IPS-20b (cell line): ENCODE measurements around the gene MYLK3.

ENCODE experiments used
- H3K27ac ChIP-seq: one replicate; pipeline ENCODE4 v1.5.1; 2013; ENCODE audit warnings: low read length
- H3K27me3 ChIP-seq: 2 replicates; pipeline ENCODE4 v1.6.1; 2013; ENCODE audit warnings: mild to moderate bottlenecking, low read length, inconsistent platforms; ENCODE audit not compliant: insufficient read depth
- H3K36me3 ChIP-seq: 2 replicates; pipeline ENCODE4 v1.6.1; 2013; ENCODE audit warnings: low read depth, mild to moderate bottlenecking, inconsistent platforms, low read length, moderate library complexity; ENCODE audit not compliant: insufficient read depth
- H3K4me1 ChIP-seq: 2 replicates; pipeline ENCODE4 v1.6.1; 2013; ENCODE audit warnings: mild to moderate bottlenecking, control low read depth, inconsistent platforms, low read length, moderate library complexity; ENCODE audit not compliant: insufficient read depth
- H3K4me3 ChIP-seq: 2 replicates; pipeline ENCODE4 v1.5.1; 2013; ENCODE audit warnings: mild to moderate bottlenecking, low read length, inconsistent platforms
- H3K9ac ChIP-seq: 2 replicates; pipeline ENCODE4 v1.6.1; 2013; ENCODE audit warnings: low read depth, mild to moderate bottlenecking, inconsistent platforms, low read length, moderate library complexity
- H3K9me3 ChIP-seq: 2 replicates; pipeline ENCODE4 v1.6.1; 2013; ENCODE audit warnings: mild to moderate bottlenecking, low read depth, low read length, inconsistent platforms; ENCODE audit not compliant: insufficient read depth

Gene MYLK3

DNA sequence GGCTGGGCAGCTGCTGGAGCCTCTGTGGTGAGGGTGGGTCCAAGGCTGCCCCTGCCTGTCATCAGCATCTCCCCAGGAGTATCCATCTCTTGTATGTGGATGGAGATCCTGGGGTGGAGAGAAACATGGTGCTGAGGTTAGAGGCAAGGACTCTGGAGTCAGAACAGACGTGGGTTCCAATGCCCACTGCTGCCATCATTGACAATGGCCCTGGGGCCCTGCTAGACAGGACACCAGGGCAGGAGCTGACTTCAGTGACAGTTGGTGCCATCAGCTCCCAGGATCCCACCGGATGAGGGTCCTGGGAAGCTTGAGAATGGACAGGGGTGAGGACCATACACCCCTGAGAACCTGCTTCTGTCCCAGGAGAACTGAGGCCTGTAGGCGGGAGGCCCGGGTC lies 15.6 kb downstream of the MYLK3 start:
- no peaks in the 10 kb centered on the region for H3K9me3 ChIP-seq
- H3K27ac ChIP-seq, result no peak overlapping the region
- H3K4me3 ChIP-seq, result no peak overlapping the region
- no peak overlapping the region for H3K9ac ChIP-seq
- no peaks in the 10 kb centered on the region for H3K4me1 ChIP-seq
- no peaks in the 10 kb centered on the region for H3K27me3 ChIP-seq
- H3K36me3 ChIP-seq, result no peaks in the 10 kb centered on the region

DNA sequence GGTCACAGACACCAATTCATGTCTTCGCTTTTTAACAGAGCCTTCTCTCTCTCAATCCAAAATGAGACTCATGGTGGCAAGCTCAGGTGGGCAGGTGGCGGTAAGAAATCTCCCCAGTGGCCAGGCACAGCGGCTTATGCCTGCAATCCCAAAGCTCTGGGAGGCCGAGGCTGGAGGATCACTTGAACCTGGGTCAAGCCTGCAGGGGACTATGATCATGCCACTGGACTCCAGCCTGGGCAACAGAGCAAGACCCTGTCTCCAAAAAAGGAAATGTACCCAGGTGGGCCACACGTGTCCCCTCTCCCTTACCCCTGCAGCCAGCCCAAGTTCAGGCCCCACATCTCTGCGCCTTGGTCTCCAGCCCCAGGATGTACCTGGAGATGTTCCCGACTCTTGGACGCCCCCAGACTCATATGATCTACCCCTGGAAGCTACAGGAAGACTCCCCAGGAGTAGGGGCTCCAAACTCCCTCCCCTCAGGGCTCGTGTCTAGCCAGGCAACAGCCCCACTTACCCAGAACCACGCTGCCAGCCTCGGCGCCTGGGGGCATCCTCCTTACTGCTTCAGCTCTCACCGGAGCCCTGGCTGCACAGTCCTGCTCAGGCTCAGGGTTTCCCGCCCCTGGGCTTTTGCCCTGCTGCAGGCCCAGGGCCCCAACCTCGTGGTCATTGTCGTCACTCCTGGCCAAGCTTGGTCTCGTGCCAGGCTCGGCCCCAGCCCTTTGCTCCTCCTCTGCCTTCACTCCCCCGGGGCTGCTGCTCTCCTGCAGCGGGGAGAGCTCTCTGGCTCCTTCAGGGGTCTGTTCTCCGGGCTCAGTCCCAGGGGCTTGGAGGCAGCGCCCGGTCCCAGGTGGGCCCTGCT lies 16.2 kb downstream of the MYLK3 start:
- no peak overlapping the region for H3K4me3 ChIP-seq
- no peaks in the 10 kb centered on the region for H3K27me3 ChIP-seq
- H3K4me1 ChIP-seq, result no peaks in the 10 kb centered on the region
- H3K36me3 ChIP-seq, result no peaks in the 10 kb centered on the region
- H3K9me3 ChIP-seq, result no peaks in the 10 kb centered on the region
- no peak overlapping the region for H3K27ac ChIP-seq
- H3K9ac ChIP-seq, result no peak overlapping the region

DNA sequence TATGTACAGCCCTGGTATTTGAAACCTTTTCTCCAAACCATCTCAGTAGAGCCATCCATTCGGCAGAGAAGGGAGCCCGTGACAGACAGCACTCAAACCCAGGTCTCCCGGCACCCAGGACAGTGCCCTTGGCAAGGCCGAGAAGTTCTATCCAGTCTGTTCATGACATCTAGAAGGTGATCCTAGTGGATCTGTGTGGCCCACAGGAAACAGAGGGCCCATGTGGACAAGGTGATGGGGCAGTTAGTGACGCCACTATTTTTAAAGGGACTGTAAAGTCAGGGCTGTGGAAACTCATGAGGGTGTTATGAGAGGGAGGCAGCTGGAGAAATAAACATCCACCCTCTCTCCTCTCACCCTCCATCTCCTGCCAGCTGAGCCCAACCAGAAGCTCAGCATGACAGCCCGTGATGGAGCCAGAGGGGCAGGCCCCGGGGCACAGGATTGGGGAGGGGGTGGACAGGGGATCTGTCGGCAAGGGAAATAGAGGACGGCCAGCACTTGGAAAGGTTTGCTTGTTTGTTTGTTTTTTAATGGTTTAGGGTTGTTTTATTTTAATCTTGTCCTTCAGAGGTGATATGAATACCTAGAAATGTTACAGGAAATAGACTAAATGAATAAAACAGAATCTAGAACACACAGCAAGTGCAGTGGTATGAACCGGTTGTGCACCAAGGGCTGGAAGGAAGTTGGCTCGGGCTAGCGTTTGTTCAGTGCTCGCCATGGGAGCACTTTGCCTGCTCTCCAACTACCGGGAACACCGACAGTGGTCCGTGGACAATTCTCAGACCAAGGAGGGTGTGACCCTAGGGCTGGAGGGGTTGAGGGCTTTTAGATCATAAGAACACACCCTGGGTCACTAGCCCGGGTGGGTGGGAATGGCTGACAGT lies 17.1 kb downstream of the MYLK3 start:
- no peaks in the 10 kb centered on the region for H3K36me3 ChIP-seq
- H3K9ac ChIP-seq, result no peak overlapping the region
- H3K4me1 ChIP-seq, result no peaks in the 10 kb centered on the region
- H3K4me3 ChIP-seq, result no peak overlapping the region
- no peak overlapping the region for H3K27ac ChIP-seq
- no peaks in the 10 kb centered on the region for H3K27me3 ChIP-seq
- H3K9me3 ChIP-seq, result no peaks in the 10 kb centered on the region

DNA sequence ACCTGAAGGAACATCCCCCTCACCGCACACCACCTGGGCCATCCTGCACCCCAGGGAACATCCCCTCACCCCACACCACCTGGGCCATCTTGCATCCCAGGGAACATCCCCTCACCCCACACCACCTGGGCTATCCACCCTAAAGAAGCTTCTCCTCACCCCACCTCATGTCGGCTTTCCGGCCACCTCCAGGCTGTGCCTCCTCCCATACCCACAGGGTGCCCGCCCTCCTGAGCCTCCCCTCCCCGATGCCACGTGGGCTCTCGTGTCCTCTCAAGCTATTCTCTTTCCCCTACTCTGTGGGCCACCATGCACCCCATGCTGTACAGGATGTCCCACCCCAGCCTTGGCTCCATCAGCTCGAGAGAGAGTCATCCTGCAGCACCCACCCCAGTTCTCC lies 18.0 kb downstream of the MYLK3 start:
- H3K4me1 ChIP-seq, result no peaks in the 10 kb centered on the region
- H3K36me3 ChIP-seq, result no peaks in the 10 kb centered on the region
- no peak overlapping the region for H3K4me3 ChIP-seq
- peaks cover 4% of the 10 kb centered on the region; the same call in 1 of the 2 replicates for H3K9me3 ChIP-seq
- no peak overlapping the region for H3K9ac ChIP-seq
- no peak overlapping the region for H3K27ac ChIP-seq
- H3K27me3 ChIP-seq, result no peaks in the 10 kb centered on the region

DNA sequence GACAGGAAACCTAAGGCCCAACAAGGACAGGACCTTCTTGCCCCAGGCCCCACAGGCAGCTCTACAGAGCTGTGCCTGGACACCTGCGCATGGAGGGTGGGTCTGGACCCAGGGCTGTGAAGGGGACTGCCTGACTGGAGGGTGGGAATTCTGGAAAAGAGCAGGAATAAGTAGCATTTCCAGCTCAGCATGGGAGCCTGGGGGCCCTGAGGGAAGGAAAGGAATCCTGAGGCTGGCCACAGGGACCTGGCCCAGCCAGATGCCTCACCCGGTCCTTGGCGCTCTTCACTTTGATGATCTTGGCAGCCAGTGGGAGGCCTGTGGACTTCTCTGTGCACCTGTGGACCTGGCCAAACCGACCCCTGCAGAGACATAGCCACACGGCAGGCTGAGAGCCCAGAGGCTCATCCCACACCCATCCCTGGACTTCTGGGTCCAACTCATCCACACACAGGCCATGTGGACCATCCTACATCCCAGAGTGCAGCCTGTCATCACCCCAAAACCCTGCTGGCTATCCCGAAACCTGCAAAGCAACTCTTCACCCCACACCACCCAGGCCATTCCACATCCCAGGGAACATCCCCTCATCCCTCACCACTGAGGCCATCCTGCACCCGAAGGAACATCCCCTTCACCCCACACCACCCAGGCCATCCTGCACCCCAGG lies 18.7 kb downstream of the MYLK3 start:
- Histone ChIP-seq H3K9me3 (peaks cover 8% of the 10 kb centered on the region; the same call in 1 of the 2 replicates), H3K27ac (no peak overlapping the region), H3K36me3 (no peaks in the 10 kb centered on the region), H3K9ac (no peak overlapping the region), H3K4me1 (no peaks in the 10 kb centered on the region), H3K4me3 (no peak overlapping the region), H3K27me3 (no peaks in the 10 kb centered on the region)

DNA sequence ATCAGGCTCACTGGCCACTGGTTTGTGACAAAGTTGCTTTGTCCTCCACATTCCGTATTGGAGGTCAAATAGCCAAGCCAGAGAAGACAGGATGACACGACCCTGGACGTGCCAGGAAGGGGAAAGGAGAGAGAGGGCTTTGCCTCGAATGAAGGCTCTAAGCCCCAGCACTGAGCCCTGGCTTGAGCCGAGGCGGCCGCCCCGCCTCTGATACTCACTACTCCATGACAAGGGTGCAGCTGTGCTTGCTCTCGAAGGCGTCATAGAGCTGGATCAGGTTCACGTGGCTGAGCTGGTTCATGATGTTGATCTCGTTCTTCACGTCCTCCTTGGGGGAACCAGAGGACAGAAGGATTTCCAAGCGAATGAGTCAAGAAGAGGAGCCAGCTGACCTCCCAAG lies 19.3 kb downstream of the MYLK3 start:
- Histone ChIP-seq H3K4me1 (no peaks in the 10 kb centered on the region), H3K9me3 (peaks cover 11% of the 10 kb centered on the region; the same call in 1 of the 2 replicates), H3K36me3 (no peaks in the 10 kb centered on the region), H3K9ac (no peak overlapping the region), H3K27me3 (no peaks in the 10 kb centered on the region), H3K4me3 (no peak overlapping the region), H3K27ac (no peak overlapping the region)

DNA sequence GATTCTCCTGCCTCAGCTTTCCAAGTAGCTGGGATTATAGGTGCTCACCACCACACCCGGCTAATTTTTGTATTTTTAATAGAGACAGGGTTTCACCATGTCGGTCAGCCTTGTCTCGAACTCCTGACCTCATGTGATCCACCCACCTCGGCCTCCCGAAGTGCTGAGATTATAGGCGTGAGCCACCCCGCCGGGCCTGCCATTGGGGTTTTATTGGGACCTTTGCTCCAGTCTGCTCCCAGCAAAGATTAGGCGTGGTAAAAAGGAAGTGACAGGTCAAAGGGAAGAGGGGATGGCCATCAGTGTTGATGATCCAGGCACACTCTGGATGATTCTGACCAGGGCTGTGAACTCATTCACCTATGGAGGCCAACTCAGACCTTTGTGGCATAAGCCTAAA lies 20.5 kb downstream of the MYLK3 start:
- Histone ChIP-seq H3K36me3 (no peaks in the 10 kb centered on the region), H3K9me3 (peaks cover 11% of the 10 kb centered on the region; the same call in 1 of the 2 replicates)

DNA sequence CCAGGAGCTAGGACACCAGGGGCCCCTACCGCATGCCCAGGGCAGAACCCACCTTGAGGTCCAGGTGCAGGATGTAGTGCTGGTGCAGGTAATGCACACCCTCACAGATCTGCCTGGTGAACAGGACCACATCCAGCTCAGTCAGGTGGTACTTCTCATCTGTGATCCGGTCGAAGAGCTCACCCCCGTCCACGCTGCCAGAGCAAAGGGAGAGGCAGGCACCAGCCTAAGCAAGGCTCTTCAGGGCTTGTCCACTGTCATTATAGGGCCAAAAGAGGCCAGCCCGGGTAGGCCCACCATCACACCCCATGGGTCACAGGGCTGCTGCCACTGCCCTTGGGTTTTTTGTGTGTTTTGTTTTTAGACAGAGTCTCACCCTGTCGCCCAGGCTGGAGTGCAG lies 21.0 kb downstream of the MYLK3 start:
- no peak overlapping the region for H3K9ac ChIP-seq
- H3K9me3 ChIP-seq, result peaks cover 11% of the 10 kb centered on the region; the same call in 1 of the 2 replicates
- no peak overlapping the region for H3K27ac ChIP-seq
- no peaks in the 10 kb centered on the region for H3K4me1 ChIP-seq
- H3K4me3 ChIP-seq, result no peak overlapping the region
- H3K36me3 ChIP-seq, result no peaks in the 10 kb centered on the region
- no peaks in the 10 kb centered on the region for H3K27me3 ChIP-seq

More for the DNA sequence above, 20.5 kb downstream of the MYLK3 start:
- Histone ChIP-seq H3K9ac (no peak overlapping the region), H3K4me1 (no peaks in the 10 kb centered on the region), H3K27me3 (no peaks in the 10 kb centered on the region), H3K27ac (no peak overlapping the region), H3K4me3 (no peak overlapping the region)

DNA sequence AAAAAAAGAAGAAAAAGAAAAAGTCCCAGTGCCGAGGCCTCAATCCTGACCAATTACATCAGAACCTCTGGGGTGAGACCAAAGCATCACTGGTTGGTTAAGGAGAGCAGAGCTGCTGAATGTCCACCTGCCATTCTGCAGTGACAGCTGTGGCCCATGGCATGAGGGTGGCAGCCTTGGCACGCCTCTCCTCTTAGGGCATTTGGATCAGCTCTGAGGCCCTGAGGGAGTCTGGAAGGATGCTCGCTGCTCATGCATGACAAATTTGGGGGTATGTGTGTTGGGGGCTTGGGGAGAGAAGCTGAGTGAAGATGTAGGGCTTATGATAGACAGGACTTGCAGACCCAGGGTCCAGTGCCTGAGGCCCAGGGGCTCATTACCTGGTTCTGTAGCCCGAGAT lies 26.3 kb downstream of the MYLK3 start:
- no peaks in the 10 kb centered on the region for H3K36me3 ChIP-seq
- no peak overlapping the region for H3K4me3 ChIP-seq
- H3K9me3 ChIP-seq, result peaks cover 11% of the 10 kb centered on the region; the same call in 1 of the 2 replicates
- no peaks in the 10 kb centered on the region for H3K4me1 ChIP-seq
- no peaks in the 10 kb centered on the region for H3K27me3 ChIP-seq
- H3K9ac ChIP-seq, result no peak overlapping the region
- no peak overlapping the region for H3K27ac ChIP-seq

DNA sequence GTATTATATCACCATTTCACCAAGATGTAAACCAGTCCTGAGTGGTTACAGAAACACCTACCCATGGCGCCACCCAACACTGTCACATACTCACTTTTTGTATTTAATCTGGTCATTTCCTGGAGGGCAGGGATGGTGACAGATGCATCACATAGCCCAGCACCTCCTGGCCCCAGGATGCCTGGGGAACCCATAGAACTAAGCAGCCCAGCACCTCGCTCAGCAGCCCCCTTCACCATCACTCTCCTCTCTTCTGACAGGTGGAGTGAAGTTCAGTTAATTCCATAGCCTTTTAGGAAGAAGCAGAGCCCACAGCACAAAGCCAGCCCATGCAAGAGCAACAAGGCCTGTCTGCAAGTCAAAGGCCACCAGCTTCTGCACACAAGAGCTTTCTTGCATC lies 27.5 kb downstream of the MYLK3 start:
- Histone ChIP-seq H3K4me1 (no peaks in the 10 kb centered on the region), H3K9me3 (peaks cover 11% of the 10 kb centered on the region; the same call in 1 of the 2 replicates), H3K9ac (no peak overlapping the region), H3K27ac (no peak overlapping the region), H3K27me3 (no peaks in the 10 kb centered on the region), H3K36me3 (no peaks in the 10 kb centered on the region), H3K4me3 (no peak overlapping the region)

DNA sequence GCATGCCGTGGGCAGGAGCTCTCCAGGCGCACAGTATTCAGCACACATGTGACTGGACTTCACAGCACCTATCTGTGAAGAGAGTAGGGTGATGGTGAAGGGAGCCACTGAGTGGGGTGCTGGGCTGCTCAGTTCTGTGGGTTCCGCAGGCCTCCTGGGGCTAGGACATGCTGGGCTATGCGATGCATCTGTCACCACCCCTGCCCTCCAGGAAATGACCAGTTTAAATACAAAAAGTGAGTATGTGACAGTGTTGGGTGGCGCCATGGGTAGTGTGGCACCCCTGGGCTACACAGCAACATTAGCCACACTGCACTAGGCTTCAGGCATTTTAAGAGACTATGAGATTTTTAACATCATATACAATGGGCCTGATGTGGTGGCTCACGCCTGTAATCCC lies 28.6 kb downstream of the MYLK3 start:
- Histone ChIP-seq H3K9ac (no peak overlapping the region), H3K27ac (no peak overlapping the region), H3K27me3 (no peaks in the 10 kb centered on the region), H3K36me3 (no peaks in the 10 kb centered on the region), H3K4me1 (no peaks in the 10 kb centered on the region), H3K4me3 (no peak overlapping the region), H3K9me3 (peaks cover 4% of the 10 kb centered on the region; the same call in 1 of the 2 replicates)
